Uterus (tissue), 2 donors: ENCODE results near the gene DOCK1.

Experiments used
- POLR2A ChIP-seq, 2 donors: fragments of 450-650 bp; IDR thresholded peaks; one replicate each; pipeline ENCODE4 v1.6.1; 2016; ENCODE audit warnings: antibody characterized with exemption in 2 of 2, mild to moderate bottlenecking in 1 of 2, moderate library complexity in 1 of 2
- TF ChIP-seq, protein P1 (sequence below), 4 experiments: fragments of 200-600 bp in 2 of 4; fragments of 450-650 bp in 2 of 4; sonication (generic) in 2 of 4; IDR thresholded peaks; one replicate each; pipeline ENCODE4 v1.5.1; 2016 to 2019; ENCODE audit warnings: antibody characterized with exemption in 4 of 4, mild to moderate bottlenecking in 2 of 4, moderate library complexity in 1 of 4

DNA sequence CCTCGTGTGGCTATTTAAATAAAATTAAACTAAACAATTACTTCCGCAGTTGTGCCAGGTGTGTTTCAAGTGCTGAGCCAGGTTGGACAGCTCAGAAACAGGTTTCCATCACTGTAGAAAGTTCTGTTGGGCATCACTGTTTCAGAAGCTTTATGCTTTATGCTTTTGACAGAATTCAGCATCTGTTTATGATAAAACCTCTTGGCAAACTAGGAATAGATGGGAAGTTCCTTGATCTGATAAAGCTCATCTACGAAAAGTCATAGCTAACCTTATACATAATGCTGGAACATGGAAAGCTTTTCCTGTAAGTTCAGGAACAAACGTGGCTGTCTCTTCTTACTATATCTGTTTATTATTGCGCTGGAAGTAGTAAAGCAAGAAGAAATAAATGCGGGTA, 143.4 kb downstream of the DOCK1 start:
- TF ChIP-seq, protein P1, sequence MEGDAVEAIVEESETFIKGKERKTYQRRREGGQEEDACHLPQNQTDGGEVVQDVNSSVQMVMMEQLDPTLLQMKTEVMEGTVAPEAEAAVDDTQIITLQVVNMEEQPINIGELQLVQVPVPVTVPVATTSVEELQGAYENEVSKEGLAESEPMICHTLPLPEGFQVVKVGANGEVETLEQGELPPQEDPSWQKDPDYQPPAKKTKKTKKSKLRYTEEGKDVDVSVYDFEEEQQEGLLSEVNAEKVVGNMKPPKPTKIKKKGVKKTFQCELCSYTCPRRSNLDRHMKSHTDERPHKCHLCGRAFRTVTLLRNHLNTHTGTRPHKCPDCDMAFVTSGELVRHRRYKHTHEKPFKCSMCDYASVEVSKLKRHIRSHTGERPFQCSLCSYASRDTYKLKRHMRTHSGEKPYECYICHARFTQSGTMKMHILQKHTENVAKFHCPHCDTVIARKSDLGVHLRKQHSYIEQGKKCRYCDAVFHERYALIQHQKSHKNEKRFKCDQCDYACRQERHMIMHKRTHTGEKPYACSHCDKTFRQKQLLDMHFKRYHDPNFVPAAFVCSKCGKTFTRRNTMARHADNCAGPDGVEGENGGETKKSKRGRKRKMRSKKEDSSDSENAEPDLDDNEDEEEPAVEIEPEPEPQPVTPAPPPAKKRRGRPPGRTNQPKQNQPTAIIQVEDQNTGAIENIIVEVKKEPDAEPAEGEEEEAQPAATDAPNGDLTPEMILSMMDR (IDR thresholded peaks at IDR 0.05), result no peak
- TF ChIP-seq POLR2A (IDR thresholded peaks at IDR 0.05), result no peak
